Colon (tissue), 2 donors: Measurements from ENCODE around the gene MADD.

Experiments used
- FAIRE-seq: peaks from 2 replicates; lab custom pipeline; 2012; peaks lifted over from hg19 to GRCh38; lab: Jason Lieb, UNC
- donor health status: control.
- donor health status: control.

MADD gene

GRCh38 chr11:47269829-47270305 is at the start of gene MADD:
Gene MADD (plus strand): TSS chr11:47270133.
- FAIRE-seq = no peak

- FAIRE-seq = no peak
These were observed 49.5 kb upstream of the MADD start for GRCh38 chr11:47220401-47220821.

GRCh38 chr11:47222696-47223095 is 47.2 kb upstream of the MADD start:
- no peak for FAIRE-seq

- FAIRE-seq = no peak
These were observed 44.2 kb upstream of the MADD start for GRCh38 chr11:47225552-47226400.

GRCh38 chr11:47229161-47229560 is 40.8 kb upstream of the MADD start:
- no peak for FAIRE-seq

DNA sequence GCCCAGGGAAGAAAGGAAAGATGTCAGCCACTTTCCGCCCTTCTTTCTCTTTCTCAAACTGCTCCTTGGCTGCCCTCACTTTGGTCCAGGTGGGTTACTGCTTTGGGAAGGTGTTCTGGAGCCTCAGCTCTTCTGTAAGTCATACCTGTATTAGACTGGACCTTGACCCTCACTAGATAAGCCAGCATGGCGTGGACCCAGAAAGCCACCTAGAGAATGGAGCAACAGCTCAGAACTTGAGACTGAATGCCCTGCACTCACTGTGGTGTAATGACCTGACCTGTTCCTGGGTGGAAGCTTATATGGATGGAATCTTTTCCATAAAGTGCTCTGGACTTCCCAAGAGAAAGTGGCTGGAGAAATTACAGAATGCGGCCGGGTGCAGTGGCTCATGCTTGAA is 36.9 kb upstream of the MADD start:
- FAIRE-seq = no peak

DNA sequence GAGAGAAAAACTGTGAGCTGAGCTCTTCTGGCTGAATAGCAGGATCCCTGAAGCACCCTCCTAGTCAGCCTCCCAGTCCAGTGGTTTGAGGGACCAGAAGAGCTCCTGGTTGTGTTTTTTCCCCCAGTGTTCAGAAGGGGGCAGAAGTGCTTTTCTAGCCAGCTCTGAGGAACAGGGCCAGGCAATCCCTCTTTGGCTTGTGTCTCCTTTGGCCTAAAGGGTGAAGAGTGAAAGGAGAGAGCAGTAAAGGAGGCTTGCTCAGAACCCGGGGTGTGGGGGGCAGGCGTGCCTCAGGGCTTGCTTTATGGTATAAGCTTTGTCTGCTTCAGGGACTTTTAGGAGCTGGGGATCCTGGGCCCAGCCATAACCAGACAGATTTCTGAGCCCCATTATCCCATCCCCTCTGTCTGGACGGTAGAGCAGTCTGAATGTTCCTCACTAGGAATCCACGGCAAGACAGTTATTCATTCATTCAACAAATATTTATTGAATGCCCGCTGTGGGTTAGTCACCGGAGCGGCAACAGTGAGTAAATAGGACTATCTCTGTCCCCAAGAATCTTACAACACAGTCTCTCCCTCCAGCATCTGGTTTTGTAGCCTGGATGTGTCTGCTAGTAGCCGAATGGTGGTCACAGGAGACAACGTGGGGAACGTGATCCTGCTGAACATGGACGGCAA is 35.8 kb upstream of the MADD start:
- no peak for FAIRE-seq

- no peak for FAIRE-seq
These were observed 35.2 kb upstream of the MADD start for GRCh38 chr11:47234669-47235100.

- FAIRE-seq = no peak
These were observed 34.8 kb upstream of the MADD start for GRCh38 chr11:47235163-47235562.

DNA sequence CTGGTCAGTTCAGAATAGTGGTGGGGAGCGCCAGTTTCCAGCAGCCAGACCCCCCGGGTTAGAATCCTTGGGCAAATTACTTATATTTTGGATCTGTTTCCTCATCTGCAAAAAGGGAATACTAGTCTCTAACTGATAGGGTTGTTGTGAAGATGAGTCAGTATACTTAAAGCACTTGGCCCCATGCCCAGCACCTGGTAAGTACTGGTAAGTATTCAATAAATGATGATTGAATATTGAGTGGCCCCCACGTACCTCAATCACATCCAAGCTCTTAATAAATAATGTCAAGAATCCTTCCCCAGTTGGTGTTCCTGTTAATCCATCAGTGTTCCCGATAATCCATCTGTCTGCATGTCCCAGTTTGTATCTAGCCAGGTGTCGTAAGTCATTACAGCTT is 33.5 kb upstream of the MADD start:
- FAIRE-seq = no peak

DNA sequence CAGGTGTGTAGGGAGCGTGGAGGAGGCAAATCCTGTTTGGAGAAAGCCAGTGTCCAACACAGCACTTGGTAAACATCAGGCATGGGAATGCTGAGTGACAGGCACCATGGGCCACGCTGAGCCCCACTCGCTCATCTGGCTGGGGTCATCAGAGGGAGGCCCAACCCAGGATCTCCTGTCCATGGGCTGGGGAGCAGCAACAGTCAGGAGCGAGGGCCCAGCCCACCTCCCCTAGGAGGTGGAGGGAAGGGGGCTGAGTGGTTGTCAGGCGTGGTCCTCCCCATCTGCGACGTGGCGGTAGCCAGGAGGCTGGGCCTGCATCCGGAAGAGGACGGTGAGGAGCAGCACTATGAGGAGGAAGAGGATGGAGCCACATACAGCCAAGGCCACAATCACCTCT is 30.1 kb upstream of the MADD start:
- FAIRE-seq = no peak

DNA sequence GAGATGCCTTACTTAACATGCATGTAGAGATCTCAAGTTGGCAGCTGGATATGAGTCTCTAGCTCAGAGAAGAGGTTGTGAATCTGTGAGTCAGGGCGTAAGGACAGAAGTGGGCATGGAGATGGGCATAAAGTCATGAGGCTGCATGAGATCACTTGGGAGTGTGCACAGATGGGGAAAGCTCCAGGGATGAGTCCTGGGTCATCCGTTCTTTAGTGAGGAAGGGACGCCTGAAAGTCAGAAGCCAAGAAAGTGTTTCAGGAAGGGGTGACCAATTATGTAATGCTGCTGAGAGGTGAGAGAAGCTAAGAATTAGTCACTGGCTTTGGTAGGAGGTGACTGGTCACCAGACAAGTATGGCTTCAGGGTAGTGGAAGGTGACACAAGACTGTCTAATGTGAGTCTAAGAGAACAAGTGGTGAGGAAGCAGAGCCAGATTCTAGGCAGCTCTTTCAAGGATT is 28.1 kb upstream of the MADD start:
- no peak for FAIRE-seq

GRCh38 chr11:47242596-47243192 is 27.2 kb upstream of the MADD start:
- FAIRE-seq = no peak

- no peak for FAIRE-seq
These were observed 26.5 kb upstream of the MADD start for GRCh38 chr11:47243454-47243853.

DNA sequence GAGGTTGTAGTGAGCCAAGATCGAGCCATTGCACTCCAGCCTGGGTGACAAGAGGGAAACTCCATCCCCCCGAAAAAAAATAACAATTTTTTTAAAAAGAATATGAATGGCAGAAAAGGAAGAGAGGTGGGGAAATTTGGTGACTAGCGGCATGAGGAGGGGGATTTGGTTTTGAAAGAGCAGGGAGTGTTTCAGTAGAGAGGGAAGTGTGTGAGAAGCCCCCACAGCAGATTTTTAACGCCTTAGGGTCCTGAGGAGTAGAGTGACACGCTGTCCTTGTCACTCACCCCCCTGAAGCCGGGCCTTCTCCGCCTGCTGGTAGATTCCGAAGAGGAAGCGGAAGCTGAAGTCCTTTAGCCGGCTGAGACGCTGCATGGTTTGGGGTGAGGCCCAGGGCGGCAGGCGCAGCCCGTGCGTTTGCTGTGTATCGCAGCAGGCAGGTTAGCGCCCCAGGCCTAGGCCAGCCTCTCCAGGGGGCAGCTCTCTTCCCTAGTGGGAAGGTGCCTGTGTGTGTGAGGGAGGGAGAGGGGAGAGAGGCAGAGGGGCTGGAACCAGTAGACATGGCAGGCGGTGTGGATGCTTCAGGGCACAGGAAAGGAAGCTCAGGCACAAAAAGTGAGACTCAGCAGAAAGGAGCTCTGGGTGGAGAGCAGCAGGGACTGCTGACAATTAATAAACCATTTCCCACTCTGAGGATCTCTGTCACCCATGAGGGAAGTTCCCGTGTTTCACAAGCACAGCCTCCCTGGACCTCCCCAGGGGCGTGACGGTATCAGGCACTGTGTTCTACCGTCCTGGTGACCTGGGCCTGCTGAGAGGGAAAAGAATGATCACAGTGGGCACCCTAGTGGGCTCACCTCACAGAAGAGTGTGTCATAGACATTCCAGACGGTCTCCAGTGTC is 25.2 kb upstream of the MADD start:
- no peak for FAIRE-seq

GRCh38 chr11:47245611-47246357 is 24.1 kb upstream of the MADD start:
- no peak for FAIRE-seq

- no peak for FAIRE-seq
These were observed 22.4 kb upstream of the MADD start for GRCh38 chr11:47247502-47247901.

DNA sequence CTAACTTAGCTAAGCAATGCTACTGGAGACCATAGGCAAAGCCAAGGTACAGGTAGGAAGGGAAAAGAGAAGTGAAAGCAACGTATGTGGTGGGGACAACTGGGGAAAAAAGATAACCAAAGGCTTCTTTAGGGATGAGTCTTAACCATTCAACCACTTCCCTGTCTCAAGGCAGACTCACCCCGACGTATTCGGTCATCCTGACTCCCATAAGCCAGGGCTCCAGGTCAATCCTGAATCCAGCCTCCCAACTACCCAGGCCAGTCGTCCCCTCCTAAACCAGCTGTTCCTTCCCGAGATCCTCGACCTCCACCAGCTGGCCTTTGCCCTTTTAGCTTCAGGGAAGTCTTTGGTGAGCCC is 21.6 kb upstream of the MADD start:
- FAIRE-seq = no peak

DNA sequence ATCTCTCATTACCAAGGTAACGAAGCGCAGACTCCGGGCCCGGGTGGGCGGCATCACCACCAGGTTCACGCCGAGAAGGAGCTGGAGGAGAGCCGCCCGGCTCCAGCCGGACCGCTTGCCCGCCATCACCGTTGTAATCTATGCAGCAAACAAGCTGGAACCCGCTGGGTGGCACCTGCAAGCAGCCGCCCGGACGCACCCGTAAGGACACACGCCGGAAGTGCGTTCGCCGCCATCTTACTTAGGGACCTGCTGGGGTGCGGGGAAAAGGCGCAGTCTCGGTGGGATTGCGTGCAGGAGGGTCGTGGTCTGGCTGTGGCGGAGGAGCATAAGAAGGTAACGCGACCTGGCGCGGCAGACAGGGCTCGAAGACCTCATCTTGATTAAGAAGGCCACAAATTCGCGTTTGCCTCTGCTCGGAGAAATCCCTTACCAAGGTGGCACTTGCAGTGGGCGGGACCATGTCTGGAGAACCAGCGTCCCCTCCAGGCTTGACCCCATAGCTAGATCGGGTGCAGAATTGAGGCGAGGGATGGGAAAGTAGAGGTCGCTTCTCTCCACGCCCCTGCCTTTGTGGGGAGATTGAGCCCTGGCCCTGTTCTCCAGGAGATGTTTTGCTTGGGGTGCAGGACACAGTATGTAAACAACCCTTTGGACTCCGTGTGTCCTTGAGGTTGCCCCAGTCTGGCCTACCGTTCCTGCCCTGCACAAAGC is 21.1 kb upstream of the MADD start, which contains the start of gene ACP2:
Gene ACP2 (minus strand): TSS at position 151 of the 714 bp plus-strand sequence. CDS start 25 bp downstream, at position 126.
- no peak for FAIRE-seq

DNA sequence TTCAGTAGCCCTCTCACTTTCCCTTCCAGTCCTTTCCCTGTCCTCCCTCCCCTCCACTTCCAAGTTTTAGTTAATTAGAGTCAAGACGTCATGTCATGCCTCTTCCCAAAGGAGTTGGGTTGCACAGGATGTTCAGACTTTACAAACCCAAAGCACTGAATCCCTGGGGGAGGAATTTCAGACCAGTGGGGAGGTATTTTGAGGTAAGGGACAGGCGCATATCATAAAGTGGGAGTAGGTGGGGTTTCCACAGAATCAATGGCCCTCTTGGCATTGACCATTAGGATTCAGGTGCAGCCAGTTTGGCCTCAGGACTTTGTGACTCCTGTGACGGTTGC is 20.6 kb upstream of the MADD start:
- no peak for FAIRE-seq

DNA sequence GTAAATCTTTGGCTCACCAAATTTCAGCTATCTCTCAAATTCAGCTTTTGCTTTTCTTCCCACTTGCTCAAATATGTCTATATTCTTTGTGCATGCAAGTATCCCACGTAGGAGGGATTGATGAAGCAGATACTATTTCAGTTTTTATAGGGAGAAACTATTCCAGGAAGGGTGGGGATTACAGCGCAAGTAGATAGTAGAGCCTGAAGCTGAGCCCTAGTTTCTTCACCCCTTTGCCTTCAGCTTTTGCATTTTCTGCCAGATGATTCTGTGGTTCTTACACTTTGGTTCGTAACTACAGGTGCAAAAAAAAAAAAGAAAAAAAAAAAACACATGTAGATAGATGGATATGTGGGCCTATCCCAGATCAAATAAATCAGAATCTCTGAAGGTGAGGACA is 18.2 kb upstream of the MADD start:
- FAIRE-seq = no peak
